ENCODE measurements around the gene PYY. TPM values are rescaled to one million over a fixed set of nuclear protein-coding genes. Genes with fewer than 3 reads are reported as not detected.

PYY gene
- total RNA-seq, 1 experiment from 2014 or later = not detected

DNA sequence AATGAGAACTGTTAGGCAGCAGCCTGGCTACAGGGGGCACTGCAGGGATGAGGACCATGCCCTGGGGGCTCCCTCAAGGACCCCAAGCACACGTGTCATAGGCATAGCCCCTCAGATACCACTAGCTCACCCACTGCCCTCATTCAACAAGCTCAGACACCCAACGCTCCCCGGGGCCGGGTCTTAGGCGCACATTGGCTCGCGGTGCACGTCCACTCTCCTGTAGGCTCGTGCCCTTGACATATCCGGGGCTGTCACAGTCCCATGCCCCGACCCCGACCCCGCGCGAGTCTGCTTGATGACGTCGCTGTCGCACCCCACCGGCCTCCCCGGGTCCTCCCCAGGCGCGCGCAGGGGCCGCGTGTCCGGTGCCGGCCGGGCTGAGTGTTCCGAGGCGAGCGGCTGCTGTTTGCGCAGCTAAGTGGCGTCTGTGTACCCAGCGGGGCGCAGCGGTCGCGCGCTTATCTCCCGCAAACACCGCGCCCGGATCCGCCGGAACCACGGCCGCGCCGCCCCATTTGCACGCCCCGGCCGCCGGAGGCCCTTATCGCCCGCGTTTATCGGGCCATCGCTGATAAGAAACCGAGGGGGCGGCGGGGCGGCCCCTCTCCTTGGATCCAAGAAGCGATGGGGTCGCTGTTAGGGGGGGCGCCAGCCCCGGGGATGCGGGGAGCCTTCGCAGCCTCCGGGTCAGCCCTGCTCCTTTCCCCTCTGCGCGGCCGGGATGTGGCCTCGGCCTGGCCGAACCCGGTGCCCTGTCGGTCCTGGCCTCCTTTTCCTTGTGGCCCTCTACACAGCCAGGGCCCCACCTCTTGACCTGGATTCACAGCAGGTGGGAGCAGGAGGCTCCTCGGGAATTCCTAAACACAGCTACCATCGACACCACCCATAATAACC, 30.0 kb upstream of the PYY start:
- Mint-ChIP-seq H3K27me3 (ENCODE audit: insufficient read depth, unreplicated experiment) (peaks cover 36% of the 10 kb centered on the region), H3K27ac (ENCODE audit: unreplicated experiment) (no peak overlapping the region), H3K4me3 (ENCODE audit: unreplicated experiment) (peak overlapping the region; percentile 73), H3K36me3 (ENCODE audit: insufficient read depth, unreplicated experiment) (no peaks in the 10 kb centered on the region), H3K4me1 (ENCODE audit: low read depth, unreplicated experiment) (no peaks in the 10 kb centered on the region), H3K9me3 (ENCODE audit: unreplicated experiment) (no peaks in the 10 kb centered on the region)
- CTCF ChIA-PET = interaction anchor here (1.2 kb wide), 1 partner anchor 40 kb away, joined by 4 read pairs; no protein-coding TSS in a partner anchor
- intact Hi-C loops (cut with micrococcal nuclease; ENCODE audit: unreplicated experiment) = no loop called here
- Histone ChIP-seq H3K27me3 (replicated peaks; ENCODE audit: control insufficient read depth, insufficient read depth, low read length) (peaks cover 5% of the 10 kb centered on the region), H3K4me1 (peaks cover 15% of the 10 kb centered on the region; the same call in 1 of the 2 replicates), H3K9me3 (no peaks in the 10 kb centered on the region), H3K4me3 (ENCODE audit: low read depth, low read length) (peak overlapping the region; percentile 50), H3K36me3 (ENCODE audit: control insufficient read depth, insufficient read depth, low read length) (no peaks in the 10 kb centered on the region)
- peak; percentile 51 to 58 for DNase-seq
- no TSS peak for BruUV-seq (replicated peaks)
- POLR2A ChIA-PET = no interaction called here
- TF ChIP-seq, protein P1, sequence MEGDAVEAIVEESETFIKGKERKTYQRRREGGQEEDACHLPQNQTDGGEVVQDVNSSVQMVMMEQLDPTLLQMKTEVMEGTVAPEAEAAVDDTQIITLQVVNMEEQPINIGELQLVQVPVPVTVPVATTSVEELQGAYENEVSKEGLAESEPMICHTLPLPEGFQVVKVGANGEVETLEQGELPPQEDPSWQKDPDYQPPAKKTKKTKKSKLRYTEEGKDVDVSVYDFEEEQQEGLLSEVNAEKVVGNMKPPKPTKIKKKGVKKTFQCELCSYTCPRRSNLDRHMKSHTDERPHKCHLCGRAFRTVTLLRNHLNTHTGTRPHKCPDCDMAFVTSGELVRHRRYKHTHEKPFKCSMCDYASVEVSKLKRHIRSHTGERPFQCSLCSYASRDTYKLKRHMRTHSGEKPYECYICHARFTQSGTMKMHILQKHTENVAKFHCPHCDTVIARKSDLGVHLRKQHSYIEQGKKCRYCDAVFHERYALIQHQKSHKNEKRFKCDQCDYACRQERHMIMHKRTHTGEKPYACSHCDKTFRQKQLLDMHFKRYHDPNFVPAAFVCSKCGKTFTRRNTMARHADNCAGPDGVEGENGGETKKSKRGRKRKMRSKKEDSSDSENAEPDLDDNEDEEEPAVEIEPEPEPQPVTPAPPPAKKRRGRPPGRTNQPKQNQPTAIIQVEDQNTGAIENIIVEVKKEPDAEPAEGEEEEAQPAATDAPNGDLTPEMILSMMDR (IDR thresholded peaks at IDR 0.05; ENCODE audit: insufficient read depth in 1 of 2, low read depth in 1 of 2, low read length in 1 of 2, severe bottlenecking in 1 of 2, unreplicated experiment in 1 of 2) = peak; percentile 45 to 54

DNA sequence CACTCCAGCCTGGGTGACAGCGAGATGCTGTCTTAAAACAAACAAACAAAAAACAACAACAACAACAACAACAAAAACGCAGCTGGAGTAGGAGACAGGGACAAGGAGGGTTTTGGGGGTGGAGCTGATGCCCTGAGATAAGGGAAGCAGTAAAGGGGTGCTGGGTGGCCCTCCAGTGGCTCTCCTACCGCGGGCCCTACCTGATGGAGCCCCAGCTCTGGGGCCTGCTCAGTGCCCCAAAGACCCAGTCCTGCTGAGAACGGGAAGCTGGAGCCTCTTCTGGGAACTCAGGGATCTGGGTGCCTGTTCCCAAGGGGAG, 29.4 kb upstream of the PYY start:
- H3K4me1 Mint-ChIP-seq (ENCODE audit: low read depth, unreplicated experiment) = no peaks in the 10 kb centered on the region
- ChIA-PET POLR2A (no interaction called here), CTCF (interaction anchor here (1.2 kb wide), 1 partner anchor 39 kb away, joined by 4 read pairs; no protein-coding TSS in a partner anchor)
- no peak overlapping the region for H3K27ac Mint-ChIP-seq (ENCODE audit: unreplicated experiment)
- H3K4me1 ChIP-seq = peaks cover 15% of the 10 kb centered on the region; the same call in 1 of the 2 replicates
- peak overlapping the region; percentile 73 for H3K4me3 Mint-ChIP-seq (ENCODE audit: unreplicated experiment)
- peaks cover 5% of the 10 kb centered on the region for H3K27me3 ChIP-seq (replicated peaks; ENCODE audit: control insufficient read depth, insufficient read depth, low read length)
- H3K36me3 Mint-ChIP-seq (ENCODE audit: insufficient read depth, unreplicated experiment) = no peaks in the 10 kb centered on the region
- no peaks in the 10 kb centered on the region for H3K36me3 ChIP-seq (ENCODE audit: control insufficient read depth, insufficient read depth, low read length)
- no TSS peak for BruUV-seq (replicated peaks)
- H3K27me3 Mint-ChIP-seq (ENCODE audit: insufficient read depth, unreplicated experiment) = peaks cover 33% of the 10 kb centered on the region
- H3K9me3 ChIP-seq = no peaks in the 10 kb centered on the region
- H3K9me3 Mint-ChIP-seq (ENCODE audit: unreplicated experiment) = no peaks in the 10 kb centered on the region
- peak overlapping the region; percentile 50 for H3K4me3 ChIP-seq (ENCODE audit: low read depth, low read length)
- intact Hi-C loops (cut with micrococcal nuclease; ENCODE audit: unreplicated experiment) = no loop called here
- no peak for DNase-seq
- TF ChIP-seq, protein P1 (IDR thresholded peaks at IDR 0.05; ENCODE audit: insufficient read depth in 1 of 2, low read depth in 1 of 2, low read length in 1 of 2, severe bottlenecking in 1 of 2, unreplicated experiment in 1 of 2) = no peak

DNA sequence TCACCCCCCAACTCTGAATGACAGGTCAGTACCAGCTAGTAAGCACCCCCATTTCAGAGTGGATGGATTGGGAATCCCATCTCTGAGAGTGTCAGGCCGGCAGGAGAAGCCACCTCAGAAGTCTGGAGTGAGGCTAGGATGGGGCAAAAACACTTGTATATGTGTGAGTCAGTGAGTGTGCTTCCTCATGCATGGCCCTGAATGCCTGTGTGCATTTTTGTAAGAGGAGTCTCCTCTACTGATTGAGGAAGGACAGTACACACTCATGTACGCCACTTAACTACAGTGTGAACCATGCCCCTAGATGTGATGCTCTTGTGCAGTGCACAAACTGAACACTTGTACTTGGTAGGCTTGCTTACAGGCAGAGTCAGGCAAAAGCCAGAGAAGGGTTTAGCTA, 28.4 kb upstream of the PYY start:
- Mint-ChIP-seq H3K27me3 (ENCODE audit: insufficient read depth, unreplicated experiment) (peaks cover 34% of the 10 kb centered on the region), H3K9me3 (ENCODE audit: unreplicated experiment) (no peaks in the 10 kb centered on the region), H3K4me1 (ENCODE audit: low read depth, unreplicated experiment) (no peaks in the 10 kb centered on the region), H3K36me3 (ENCODE audit: insufficient read depth, unreplicated experiment) (no peaks in the 10 kb centered on the region), H3K27ac (ENCODE audit: unreplicated experiment) (no peak overlapping the region), H3K4me3 (ENCODE audit: unreplicated experiment) (peak overlapping the region; percentile 21)
- Histone ChIP-seq H3K27me3 (replicated peaks; ENCODE audit: control insufficient read depth, insufficient read depth, low read length) (peaks cover 5% of the 10 kb centered on the region), H3K4me3 (ENCODE audit: low read depth, low read length) (no peak overlapping the region), H3K36me3 (ENCODE audit: control insufficient read depth, insufficient read depth, low read length) (no peaks in the 10 kb centered on the region), H3K9me3 (no peaks in the 10 kb centered on the region), H3K4me1 (peaks cover 15% of the 10 kb centered on the region; the same call in 1 of the 2 replicates)
- no peak for DNase-seq
- intact Hi-C loops (cut with micrococcal nuclease; ENCODE audit: unreplicated experiment) = no loop called here
- TF ChIP-seq, protein P1 (IDR thresholded peaks at IDR 0.05; ENCODE audit: insufficient read depth in 1 of 2, low read depth in 1 of 2, low read length in 1 of 2, severe bottlenecking in 1 of 2, unreplicated experiment in 1 of 2) = no peak
- ChIA-PET POLR2A (no interaction called here), CTCF (interaction anchor here (0.7 to 1.1 kb wide), 2 partner anchors 38 to 343 kb away, joined by 3 read pairs; partner anchors contain the start of gene SLC25A39)
- BruUV-seq (replicated peaks) = no TSS peak
